Osteoblast (primary cell): ENCODE results near the gene TMEM183A. TPM values are rescaled to one million over a fixed set of nuclear protein-coding genes. Genes with fewer than 3 reads are reported as not detected.

Experiments
- DNase-seq: peaks from one replicate; pipeline ENCODE4 v3.0.0; 2011; ENCODE audit warnings: low spot score, mixed read lengths; ENCODE audit not compliant: insufficient read length; ENCODE audit errors: missing footprints
- H2AFZ ChIP-seq: 2 replicates; pipeline ENCODE4 v1.6.0; 2011; ENCODE audit warnings: mild to moderate bottlenecking, low read length
- H3K27ac ChIP-seq: 2 replicates; pipeline ENCODE4 v1.5.1; 2011; ENCODE audit warnings: mild to moderate bottlenecking, low read depth, low read length, moderate library complexity
- H3K27me3 ChIP-seq: 2 replicates; pipeline ENCODE4 v1.6.0; 2012; ENCODE audit warnings: mild to moderate bottlenecking, control low read depth, inconsistent platforms, low read length, moderate library complexity; ENCODE audit not compliant: insufficient read depth
- H3K36me3 ChIP-seq: 2 replicates; pipeline ENCODE4 v1.5.1; 2011; ENCODE audit warnings: mild to moderate bottlenecking, low read length, control low read depth, moderate library complexity; ENCODE audit not compliant: insufficient read depth
- H3K4me1 ChIP-seq: 2 replicates; pipeline ENCODE4 v1.5.1; 2011; ENCODE audit warnings: mild to moderate bottlenecking, low read length, control low read depth, moderate library complexity; ENCODE audit not compliant: insufficient read depth
- H3K4me2 ChIP-seq: 2 replicates; pipeline ENCODE4 v1.6.0; 2011; ENCODE audit warnings: mild to moderate bottlenecking, low read length; ENCODE audit not compliant: insufficient read depth
- H3K4me3 ChIP-seq: fragments of 200-600 bp; sonication (generic); 3 replicates; pipeline ENCODE4 v1.5.1; 2012; ENCODE audit warnings: mild to moderate bottlenecking, low read length, inconsistent platforms; ENCODE audit not compliant: insufficient read depth
- H3K79me2 ChIP-seq: 2 replicates; pipeline ENCODE4 v1.6.0; 2012; ENCODE audit warnings: mild to moderate bottlenecking, low read length, control low read depth, inconsistent platforms; ENCODE audit not compliant: insufficient read depth
- H3K9me3 ChIP-seq: 2 replicates; pipeline ENCODE4 v1.5.1; 2011; ENCODE audit warnings: low read depth, low read length, control low read depth
- H4K20me1 ChIP-seq: 2 replicates; pipeline ENCODE4 v1.6.0; 2012; ENCODE audit warnings: mild to moderate bottlenecking, low read length, control low read depth; ENCODE audit not compliant: insufficient read depth
- CTCF ChIP-seq: IDR thresholded peaks from 2 replicates; pipeline ENCODE4 v1.5.1; 2011; ENCODE audit warnings: mild to moderate bottlenecking, low read depth, low read length, moderate library complexity; ENCODE audit errors: extremely low read depth
- total RNA-seq: library from RNA; depleted of rRNA; stranded (reverse); fragments of >200 nt; gene quantifications from 2 replicates; pipeline ENCODE4 v1.2.3, GENCODE V29; 2012

Gene TMEM183A
- total RNA-seq, 1 donor, result 118 TPM

- Histone ChIP-seq H3K4me1 (peaks cover 19% of the 10 kb centered on the region), H3K27me3 (no peaks in the 10 kb centered on the region), H3K4me2 (no peak overlapping the region), H3K4me3 (no peak overlapping the region), H3K79me2 (no peaks in the 10 kb centered on the region), H3K9me3 (no peaks in the 10 kb centered on the region), H3K27ac (no peak overlapping the region), H4K20me1 (no peaks in the 10 kb centered on the region), H2AFZ (no peak overlapping the region), H3K36me3 (no peaks in the 10 kb centered on the region)
- TF ChIP-seq CTCF, result no peak
- DNase-seq, result peak; percentile 53
Measured at GRCh38 chr1:203041351-203041932, 34.3 kb downstream of the TMEM183A start.

- Histone ChIP-seq H3K27me3 (no peaks in the 10 kb centered on the region), H2AFZ (no peak overlapping the region)
Measured at GRCh38 chr1:203043830-203044545, 36.8 kb downstream of the TMEM183A start.

GRCh38 chr1:203044546-203045250, 37.5 kb downstream of the TMEM183A start:
- Histone ChIP-seq H3K36me3 (no peaks in the 10 kb centered on the region), H4K20me1 (no peaks in the 10 kb centered on the region), H3K4me3 (no peak overlapping the region), H2AFZ (no peak overlapping the region), H3K4me2 (no peak overlapping the region), H3K79me2 (no peaks in the 10 kb centered on the region), H3K27me3 (no peaks in the 10 kb centered on the region), H3K27ac (no peak overlapping the region), H3K4me1 (peaks cover 14% of the 10 kb centered on the region), H3K9me3 (no peaks in the 10 kb centered on the region)
- peak; percentile 54 for DNase-seq
- no peak for TF ChIP-seq CTCF

More at GRCh38 chr1:203043830-203044545, 36.8 kb downstream of the TMEM183A start:
- Histone ChIP-seq H3K36me3 (no peaks in the 10 kb centered on the region), H4K20me1 (no peaks in the 10 kb centered on the region), H3K4me3 (no peak overlapping the region), H3K79me2 (no peaks in the 10 kb centered on the region), H3K27ac (no peak overlapping the region), H3K9me3 (no peaks in the 10 kb centered on the region), H3K4me2 (no peak overlapping the region), H3K4me1 (peaks cover 16% of the 10 kb centered on the region)
- TF ChIP-seq CTCF, result no peak
- peak; percentile 27 for DNase-seq

GRCh38 chr1:203045336-203045735, 38.2 kb downstream of the TMEM183A start:
- H3K4me1 ChIP-seq, result peaks cover 14% of the 10 kb centered on the region
- H3K27ac ChIP-seq, result no peak overlapping the region
- no peak for TF ChIP-seq CTCF
- no peaks in the 10 kb centered on the region for H3K79me2 ChIP-seq
- no peak overlapping the region for H3K4me2 ChIP-seq
- no peaks in the 10 kb centered on the region for H3K36me3 ChIP-seq
- no peak overlapping the region for H3K4me3 ChIP-seq
- no peaks in the 10 kb centered on the region for H4K20me1 ChIP-seq
- no peak overlapping the region for H2AFZ ChIP-seq
- no peak for DNase-seq
- H3K27me3 ChIP-seq, result no peaks in the 10 kb centered on the region
- H3K9me3 ChIP-seq, result no peaks in the 10 kb centered on the region
